Large intestine (tissue), 12 donors: ENCODE data around the gene UBE2D4. TPM values are rescaled to one million over a fixed set of nuclear protein-coding genes. Genes with fewer than 3 reads are reported as not detected.

Source experiments
- DNase-seq, 2 donors: peaks; one replicate each; pipeline versions ENCODE4 v3.0.0 to v3.0.0-alpha.2; 2013
- H3K27ac ChIP-seq: one replicate; pipeline ENCODE4 v1.5.1; 2013; ENCODE audit warnings: low read length
- H3K27me3 ChIP-seq: 2 replicates; pipeline ENCODE4 v1.6.1; 2013; ENCODE audit warnings: low read length; ENCODE audit not compliant: control insufficient read depth, insufficient read depth
- H3K36me3 ChIP-seq: 2 replicates; pipeline ENCODE4 v1.6.1; 2013; ENCODE audit warnings: low read length; ENCODE audit not compliant: control insufficient read depth, insufficient read depth
- H3K4me1 ChIP-seq: one replicate; pipeline ENCODE4 v1.6.1; 2013; ENCODE audit warnings: low read length; ENCODE audit not compliant: control insufficient read depth, insufficient read depth
- H3K4me3 ChIP-seq: one replicate; pipeline ENCODE4 v1.5.1; 2013; ENCODE audit warnings: low read length
- H3K9me3 ChIP-seq: one replicate; pipeline ENCODE4 v1.6.1; 2013; ENCODE audit warnings: mild to moderate bottlenecking, low read depth, low read length, moderate library complexity; ENCODE audit not compliant: control insufficient read depth
- WGBS: methylation state at CpG from one replicate; pipeline ENCODE4 v1.1.5; 2013; ENCODE audit warnings: low lambda C conversion rate; ENCODE audit not compliant: insufficient coverage; 5-methylcytosine and 5-hydroxymethylcytosine counted together
- long read RNA-seq, 11 donors: transcript quantifications; one replicate each; lab custom pipeline, GENCODE V29; 2026
- polyA plus RNA-seq: library from polyadenylated mRNA; unstranded; fragments of 120-200 nt; gene quantifications from one replicate; pipeline ENCODE4 v1.2.1, GENCODE V29; 2013

Gene UBE2D4
- 13.3 TPM for polyA plus RNA-seq
- long read RNA-seq, donor 1, partial matches to known transcripts = 0 of 2 reads
- long read RNA-seq, donor 1, other reads (novel, unspliced or antisense) = 0 of 2 reads
- long read RNA-seq, donor 2, transcript UBE2D4-201 (7 exons, 3,974 nt) = major isoform, 5 of 8 reads
- long read RNA-seq, donor 2, partial matches to known transcripts = 0 of 8 reads
- long read RNA-seq, donor 2, other reads (novel, unspliced or antisense) = 0 of 8 reads
- long read RNA-seq, donor 3, partial matches to known transcripts = 7 of 14 reads
- long read RNA-seq, donor 3, other reads (novel, unspliced or antisense) = 0 of 14 reads
- long read RNA-seq, donor 4, partial matches to known transcripts = 0 of 2 reads
- long read RNA-seq, donor 4, other reads (novel, unspliced or antisense) = 0 of 2 reads
- long read RNA-seq, donor 5, partial matches to known transcripts = 0 of 3 reads
- long read RNA-seq, donor 5, other reads (novel, unspliced or antisense) = 0 of 3 reads
- long read RNA-seq, donor 6, partial matches to known transcripts = 0 of 5 reads
- long read RNA-seq, donor 6, other reads (novel, unspliced or antisense) = 0 of 5 reads
- long read RNA-seq, donor 7, partial matches to known transcripts = 0 of 6 reads
- long read RNA-seq, donor 7, other reads (novel, unspliced or antisense) = 0 of 6 reads
- long read RNA-seq, donor 8, partial matches to known transcripts = 0 of 7 reads
- long read RNA-seq, donor 8, other reads (novel, unspliced or antisense) = 0 of 7 reads
- long read RNA-seq, donor 9, partial matches to known transcripts = 0 of 2 reads
- long read RNA-seq, donor 9, other reads (novel, unspliced or antisense) = 0 of 2 reads
- long read RNA-seq, donor 10, partial matches to known transcripts = 0 of 4 reads
- long read RNA-seq, donor 10, other reads (novel, unspliced or antisense) = 0 of 4 reads
- long read RNA-seq, donor 11, partial matches to known transcripts = 0 of 6 reads
- long read RNA-seq, donor 11, other reads (novel, unspliced or antisense) = 0 of 6 reads

DNA sequence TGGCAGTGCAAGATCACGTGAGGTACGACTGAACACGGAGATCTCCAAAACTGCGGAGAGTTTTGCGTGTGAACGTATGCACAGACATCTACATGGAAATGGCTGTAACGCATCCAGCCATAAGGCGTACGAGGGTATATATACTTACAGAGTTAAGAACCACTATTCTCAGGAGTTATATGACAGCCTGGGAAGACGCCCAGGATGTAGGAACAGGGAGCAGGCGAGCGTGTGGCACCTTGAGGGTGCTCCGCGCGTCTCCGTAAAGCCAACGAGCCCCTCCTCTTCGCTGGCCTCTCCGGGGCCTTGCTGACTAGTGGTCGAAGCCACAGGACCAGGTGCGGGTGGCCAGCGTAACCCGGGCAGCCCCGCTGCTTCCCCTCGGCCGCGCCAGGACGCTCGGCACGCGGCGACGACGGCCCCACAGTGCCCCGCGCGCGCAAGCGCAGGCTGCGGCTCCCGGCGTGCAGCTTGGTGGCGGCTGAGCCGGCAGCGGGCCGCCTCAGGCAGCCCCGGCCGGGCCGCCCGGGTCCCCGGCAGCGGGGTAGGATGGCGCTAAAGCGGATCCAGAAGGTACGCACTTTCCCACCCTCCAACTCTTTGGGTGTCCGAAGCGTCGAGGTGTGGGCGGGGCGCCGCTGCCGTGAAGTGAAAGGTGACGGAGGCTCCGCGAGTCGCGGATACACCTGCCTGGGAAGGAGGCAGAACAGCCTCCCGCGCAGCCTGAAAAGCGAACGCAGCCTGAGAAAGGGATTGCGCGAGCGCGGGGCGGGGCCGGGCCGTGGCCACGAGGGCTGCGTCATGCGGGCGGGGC is at the start of gene UBE2D4:
Gene UBE2D4 (plus strand): TSS at position 453 of the 814 bp plus-strand sequence. CDS start 97 bp downstream, at position 550.
- Histone ChIP-seq H3K4me1 (no peaks in the 10 kb centered on the region), H3K36me3 (no peaks in the 10 kb centered on the region), H3K4me3 (peak within 1 kb of the TSS; percentile 64), H3K9me3 (no peaks in the 10 kb centered on the region), H3K27me3 (no peaks in the 10 kb centered on the region), H3K27ac (peak within 1 kb of the TSS; percentile 90)
- WGBS = no CpG with 5 or more reads among the region's 82 CpGs
- peak; percentile 86 to 95 for DNase-seq

DNA sequence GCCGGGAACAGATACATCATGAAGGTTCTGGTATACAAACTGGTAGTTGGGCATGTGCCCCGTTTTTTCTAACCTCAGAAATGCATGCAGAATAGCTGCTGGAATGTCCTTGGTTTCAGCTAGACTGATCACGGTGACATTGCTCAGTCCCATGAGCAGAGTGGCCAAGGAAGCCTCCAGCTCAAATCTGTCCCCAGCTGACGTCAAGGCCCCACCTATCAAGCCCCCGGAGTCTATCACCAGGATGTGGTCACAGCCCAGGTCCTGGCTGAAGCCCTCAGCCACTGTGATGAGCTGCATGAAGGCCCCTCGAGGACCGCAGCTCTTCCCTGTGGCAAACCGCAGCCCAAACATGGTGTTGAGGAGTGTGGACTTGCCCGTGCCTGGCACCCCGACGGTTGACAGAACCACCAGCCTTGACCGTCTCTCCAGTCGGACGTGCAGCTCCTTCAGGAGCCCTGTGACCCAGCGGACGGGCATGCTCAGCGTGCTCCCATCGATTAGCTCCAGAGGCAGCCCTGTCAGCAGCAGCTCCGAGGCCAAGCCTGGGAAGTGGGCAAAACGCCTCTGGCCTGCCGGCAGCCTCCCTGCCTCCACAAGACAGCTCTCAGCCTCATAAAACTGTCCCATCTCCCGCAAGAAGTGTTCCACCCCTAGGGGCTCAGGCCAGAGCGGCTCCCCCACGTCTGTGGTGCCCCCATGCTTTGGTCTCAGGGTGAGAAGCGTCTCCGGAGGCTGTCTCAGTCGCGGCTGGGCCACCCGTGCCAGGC is 49.1 kb upstream of the UBE2D4 start:
- no CpG with 5 or more reads among the region's 29 CpGs for WGBS
- H3K4me1 ChIP-seq = peaks cover 20% of the 10 kb centered on the region
- no peaks in the 10 kb centered on the region for H3K9me3 ChIP-seq
- H3K4me3 ChIP-seq = no peak overlapping the region
- no peak for DNase-seq
- peaks cover 75% of the 10 kb centered on the region for H3K36me3 ChIP-seq
- H3K27ac ChIP-seq = no peak overlapping the region
- no peaks in the 10 kb centered on the region for H3K27me3 ChIP-seq

DNA sequence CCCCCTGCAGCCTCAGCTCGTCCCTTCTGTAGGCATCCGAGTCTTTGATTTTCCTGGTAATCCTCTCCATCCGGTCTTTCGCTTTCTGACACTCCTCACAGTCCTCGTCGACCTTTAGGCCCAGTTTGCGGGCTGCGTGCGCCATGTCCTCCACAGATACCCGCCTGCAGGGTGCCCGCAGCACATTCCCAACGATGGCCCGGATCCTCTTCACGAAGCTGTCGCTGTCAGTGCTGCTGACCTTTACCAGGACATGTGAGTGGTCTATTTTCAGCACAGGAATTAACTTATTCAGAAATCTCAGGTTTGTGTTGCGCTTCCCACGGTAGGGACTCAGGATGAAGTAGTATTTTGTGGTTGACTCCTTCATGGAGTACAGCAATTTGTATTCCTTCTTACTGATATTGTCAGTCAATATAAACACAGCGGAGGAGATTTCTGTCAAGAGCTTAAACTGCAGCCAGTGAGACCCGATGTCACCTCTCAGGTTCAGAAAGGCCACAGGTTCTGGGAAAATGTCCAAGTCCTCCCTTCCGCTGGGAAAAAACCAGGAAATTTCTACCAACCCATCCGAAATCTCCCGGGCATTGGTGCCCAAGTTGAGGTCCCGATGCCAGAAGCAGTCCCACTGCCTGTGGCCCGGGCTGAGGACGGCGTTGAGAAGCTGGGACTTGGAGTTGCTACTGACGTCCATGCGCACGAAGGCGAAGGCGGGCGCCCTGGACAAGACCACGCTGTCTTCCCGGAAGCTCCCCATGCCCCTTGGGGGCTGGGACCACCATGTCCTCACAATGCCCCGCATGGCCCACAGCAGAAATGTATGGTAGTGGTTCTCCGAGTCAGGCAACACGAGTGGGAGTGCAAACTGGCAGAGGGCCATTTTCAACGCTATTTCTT is 48.0 kb upstream of the UBE2D4 start:
- Histone ChIP-seq H3K4me1 (peaks cover 9% of the 10 kb centered on the region), H3K4me3 (no peak overlapping the region), H3K27ac (no peak overlapping the region), H3K27me3 (no peaks in the 10 kb centered on the region), H3K36me3 (peaks cover 78% of the 10 kb centered on the region), H3K9me3 (no peaks in the 10 kb centered on the region)
- DNase-seq = no peak
- WGBS = no CpG with 5 or more reads among the region's 38 CpGs

DNA sequence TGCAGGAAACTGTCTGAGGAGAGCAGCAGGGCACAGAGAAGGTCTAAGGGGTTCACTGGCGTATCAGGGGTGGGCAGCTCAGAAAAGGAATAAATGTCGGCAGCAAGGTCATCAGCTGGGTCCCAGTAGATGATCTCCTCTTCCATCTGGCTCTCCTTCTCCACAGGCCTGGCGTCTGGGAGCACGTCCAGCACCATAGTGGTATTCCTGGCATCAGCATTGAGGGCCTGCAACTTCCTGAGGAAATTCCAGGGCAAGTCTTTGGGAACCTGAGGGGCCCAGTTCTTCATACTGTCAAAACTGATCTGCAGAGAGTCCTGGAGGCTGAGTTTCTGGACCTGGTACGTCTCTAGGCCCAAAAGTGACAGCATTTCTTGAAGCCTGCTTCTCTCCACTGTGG is 47.4 kb upstream of the UBE2D4 start:
- WGBS = no CpG with 5 or more reads among the region's 5 CpGs
- DNase-seq = no peak
- peaks cover 3% of the 10 kb centered on the region for H3K4me1 ChIP-seq
- peaks cover 81% of the 10 kb centered on the region for H3K36me3 ChIP-seq
- H3K9me3 ChIP-seq = no peaks in the 10 kb centered on the region
- H3K4me3 ChIP-seq = no peak overlapping the region
- H3K27me3 ChIP-seq = no peaks in the 10 kb centered on the region
- H3K27ac ChIP-seq = no peak overlapping the region

DNA sequence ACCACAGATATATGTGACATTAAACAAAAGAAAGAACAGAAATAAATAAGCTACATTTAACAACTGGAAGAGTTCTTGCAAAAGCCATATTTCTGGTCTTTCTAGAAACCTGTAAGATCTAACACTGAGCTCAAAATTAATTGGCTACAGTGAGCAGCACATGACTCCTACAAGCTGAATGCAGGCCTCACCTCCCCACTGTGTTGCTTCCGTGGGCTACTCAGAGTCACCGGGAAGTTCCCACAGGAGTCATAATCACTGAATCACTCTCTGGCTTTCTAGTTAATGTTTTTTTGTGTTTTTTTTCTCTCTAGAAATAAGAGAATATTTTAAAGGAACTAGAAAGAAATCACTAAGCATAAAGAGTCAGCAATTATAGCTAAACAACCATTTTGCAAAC is 46.8 kb upstream of the UBE2D4 start:
- Histone ChIP-seq H3K36me3 (peaks cover 83% of the 10 kb centered on the region), H3K4me3 (no peak overlapping the region), H3K4me1 (no peaks in the 10 kb centered on the region), H3K9me3 (no peaks in the 10 kb centered on the region), H3K27ac (no peak overlapping the region), H3K27me3 (no peaks in the 10 kb centered on the region)
- WGBS = no CpG with 5 or more reads among the region's 2 CpGs
- no peak for DNase-seq

DNA sequence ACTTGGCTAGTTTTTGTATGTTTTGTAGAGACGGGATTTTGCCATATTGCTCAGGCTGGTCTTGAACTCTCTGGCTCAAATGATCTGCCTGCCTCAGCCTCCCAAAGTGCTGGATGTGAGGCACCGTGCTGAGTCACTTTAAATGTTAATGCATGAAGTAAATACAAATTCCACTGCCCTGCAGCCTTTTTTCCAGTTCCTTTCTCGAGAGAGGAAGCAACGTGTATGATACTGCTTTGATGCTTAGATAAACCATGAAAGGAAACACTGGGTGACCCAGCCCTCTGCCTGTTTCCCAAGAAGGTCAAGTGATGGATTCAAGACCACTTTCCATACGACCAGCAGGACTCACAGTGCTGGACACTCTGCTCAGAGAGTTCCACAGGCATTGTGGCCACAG is 45.6 kb upstream of the UBE2D4 start:
- Histone ChIP-seq H3K9me3 (no peaks in the 10 kb centered on the region), H3K4me3 (no peak overlapping the region), H3K4me1 (no peaks in the 10 kb centered on the region), H3K27ac (no peak overlapping the region), H3K36me3 (peaks cover 82% of the 10 kb centered on the region), H3K27me3 (no peaks in the 10 kb centered on the region)
- WGBS = 100% methylated on average over 1 of the region's 5 CpGs
- DNase-seq = no peak

DNA sequence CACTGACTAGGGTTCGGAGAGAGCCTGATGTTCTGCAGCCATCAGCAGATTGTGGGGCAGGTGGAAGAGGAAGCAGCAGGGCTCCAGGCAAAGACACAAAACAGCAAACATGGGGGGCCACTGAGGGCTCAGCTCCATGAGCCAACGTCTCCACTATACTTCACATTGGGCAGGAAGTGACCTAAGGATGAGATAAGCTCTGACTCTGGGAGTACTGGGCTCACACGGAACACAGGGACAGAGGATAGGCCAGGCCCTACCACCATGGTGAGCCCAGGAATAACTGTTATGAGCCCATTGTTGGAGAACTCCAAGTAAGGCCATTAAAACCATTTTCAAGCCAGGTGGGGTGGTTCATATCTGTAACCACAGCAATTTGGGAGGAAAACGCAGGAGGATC is 42.0 kb upstream of the UBE2D4 start:
- H3K4me1 ChIP-seq = no peaks in the 10 kb centered on the region
- H3K27me3 ChIP-seq = no peaks in the 10 kb centered on the region
- WGBS = no CpG with 5 or more reads among the region's 4 CpGs
- no peak overlapping the region for H3K4me3 ChIP-seq
- peaks cover 58% of the 10 kb centered on the region for H3K36me3 ChIP-seq
- DNase-seq = no peak
- H3K9me3 ChIP-seq = no peaks in the 10 kb centered on the region
- no peak overlapping the region for H3K27ac ChIP-seq

DNA sequence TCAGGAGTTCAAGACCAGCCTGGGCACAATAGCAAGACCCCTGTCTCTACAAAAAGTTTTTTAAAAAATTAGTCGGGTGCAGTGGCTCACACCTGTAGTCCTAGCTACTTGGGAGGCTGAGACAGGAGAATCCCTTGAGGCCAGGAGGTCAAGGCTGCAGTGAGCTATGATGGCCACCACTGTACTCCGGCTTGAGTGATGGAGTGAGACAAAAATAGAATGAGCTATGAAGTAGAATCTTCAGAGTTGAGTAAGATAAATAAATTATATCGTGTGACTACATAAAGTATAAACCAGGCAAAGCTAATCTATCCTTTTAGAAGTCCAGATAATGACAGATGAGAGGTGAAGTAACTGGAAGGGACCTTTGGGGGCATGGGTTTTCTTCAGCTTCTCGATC is 41.6 kb upstream of the UBE2D4 start:
- H3K9me3 ChIP-seq = no peaks in the 10 kb centered on the region
- no peak for DNase-seq
- no peaks in the 10 kb centered on the region for H3K27me3 ChIP-seq
- peaks cover 55% of the 10 kb centered on the region for H3K36me3 ChIP-seq
- H3K4me1 ChIP-seq = no peaks in the 10 kb centered on the region
- WGBS = 100% methylated on average over 1 of the region's 4 CpGs
- no peak overlapping the region for H3K27ac ChIP-seq
- H3K4me3 ChIP-seq = no peak overlapping the region
